Neural cell (in vitro differentiated cells): ENCODE data around the gene SCUBE1. TPM values are rescaled to one million over a fixed set of nuclear protein-coding genes. Genes with fewer than 3 reads are reported as not detected.

ENCODE experiments used
- H2AFZ ChIP-seq: fragments of 200-600, 300-800 bp; sonication (generic), shearing (Covaris generic); 2 replicates; pipeline ENCODE4 v1.6.0; 2014; ENCODE audit warnings: low read depth, mild to moderate bottlenecking, antibody characterized with exemption, low read length, moderate library complexity
- H3F3A ChIP-seq: fragments of 200-600 bp; shearing (Covaris generic); 2 replicates; pipeline ENCODE4 v1.6.1; 2016; ENCODE audit warnings: mild to moderate bottlenecking, moderate library complexity, mixed read lengths, antibody characterized with exemption, low read length; ENCODE audit not compliant: insufficient read depth, poor library complexity, severe bottlenecking
- H3K27ac ChIP-seq: fragments of 200-600, 300-800 bp; sonication (generic), shearing (Covaris generic); 2 replicates; pipeline ENCODE4 v1.5.1; 2014; ENCODE audit warnings: mild to moderate bottlenecking, low read length, moderate library complexity
- H3K27me3 ChIP-seq: fragments of 300-800, 200-600 bp; sonication (generic), shearing (Covaris generic); 2 replicates; pipeline ENCODE4 v1.6.0; 2014; ENCODE audit warnings: mild to moderate bottlenecking, low read depth, low read length, moderate library complexity; ENCODE audit not compliant: insufficient read depth
- H3K36me3 ChIP-seq: fragments of 300-800, 200-600 bp; sonication (generic), shearing (Covaris generic); 2 replicates; pipeline ENCODE4 v1.5.1; 2014; ENCODE audit warnings: mild to moderate bottlenecking, antibody characterized with exemption, low read length, moderate library complexity; ENCODE audit not compliant: insufficient read depth
- H3K4me2 ChIP-seq: fragments of 300-800, 200-600 bp; sonication (generic), shearing (Covaris generic); 2 replicates; pipeline ENCODE4 v1.6.0; 2014; ENCODE audit warnings: mild to moderate bottlenecking, low read length
- H3K4me3 ChIP-seq: fragments of 300-800, 200-600 bp; sonication (generic), shearing (Covaris generic); 2 replicates; pipeline ENCODE4 v1.5.1; 2014; ENCODE audit warnings: mild to moderate bottlenecking, low read length, moderate library complexity
- H3K79me2 ChIP-seq: fragments of 200-600 bp; shearing (Covaris generic); replicated peaks from 2 replicates; pipeline ENCODE4 v1.6.0; 2014; ENCODE audit warnings: mild to moderate bottlenecking, low read length, moderate library complexity; ENCODE audit not compliant: insufficient read depth
- H3K9ac ChIP-seq: fragments of 300-800, 200-600 bp; sonication (generic), shearing (Covaris generic); 2 replicates; pipeline ENCODE4 v1.6.1; 2016; ENCODE audit warnings: mild to moderate bottlenecking, low read length, mixed read lengths
- H3K9me2 ChIP-seq: fragments of 200-600 bp; shearing (Covaris generic); 2 replicates; pipeline ENCODE4 v1.6.1; 2016; ENCODE audit warnings: mild to moderate bottlenecking, low read length, mixed read lengths; ENCODE audit not compliant: insufficient read depth
- H3K9me3 ChIP-seq: fragments of 200-600, 300-800 bp; sonication (generic), shearing (Covaris generic); 2 replicates; pipeline ENCODE4 v1.6.1; 2016; ENCODE audit warnings: mild to moderate bottlenecking, mixed run types, low read length, moderate library complexity, mixed read lengths
- H4K20me1 ChIP-seq: fragments of 200-600 bp; shearing (Covaris generic); 2 replicates; pipeline ENCODE4 v1.6.1; 2016; ENCODE audit warnings: mild to moderate bottlenecking, mixed run types; ENCODE audit not compliant: insufficient read depth
- CTCF ChIP-seq: fragments of 450-650 bp; IDR thresholded peaks from 2 replicates; pipeline ENCODE4 v1.5.1; 2014; ENCODE audit warnings: antibody characterized with exemption, mild to moderate bottlenecking, moderate library complexity; ENCODE audit not compliant: poor library complexity, severe bottlenecking
- EP300 ChIP-seq: fragments of 450-650 bp; conservative IDR thresholded peaks from 2 replicates; pipeline ENCODE4 v1.6.1; 2014; ENCODE audit warnings: antibody characterized with exemption, mild to moderate bottlenecking, moderate library complexity; ENCODE audit not compliant: poor library complexity, severe bottlenecking
- EZH2 ChIP-seq: fragments of 200-600, 300-800 bp; shearing (Covaris generic), sonication (generic); IDR thresholded peaks from 2 replicates; pipeline ENCODE4 v1.6.1; 2014; ENCODE audit warnings: antibody characterized with exemption, low read length, borderline replicate concordance, mild to moderate bottlenecking; ENCODE audit not compliant: insufficient read depth, poor library complexity, severe bottlenecking
- MXI1 ChIP-seq: fragments of 450-650 bp; conservative IDR thresholded peaks from 2 replicates; pipeline ENCODE4 v1.6.1; 2014; ENCODE audit warnings: antibody characterized with exemption, mild to moderate bottlenecking; ENCODE audit not compliant: poor library complexity, severe bottlenecking
- POLR2AphosphoS5 ChIP-seq: IDR thresholded peaks from 2 replicates; pipeline ENCODE4 v1.6.1; 2012
- RAD21 ChIP-seq: fragments of 450-650 bp; conservative IDR thresholded peaks from 2 replicates; pipeline ENCODE4 v1.6.1; 2014; ENCODE audit warnings: antibody characterized with exemption, mild to moderate bottlenecking, moderate library complexity
- SMC3 ChIP-seq: fragments of 450-650 bp; conservative IDR thresholded peaks from 2 replicates; pipeline ENCODE4 v1.6.1; 2014; ENCODE audit warnings: antibody characterized with exemption, mild to moderate bottlenecking, moderate library complexity; ENCODE audit not compliant: poor library complexity
- TAF1 ChIP-seq: IDR thresholded peaks from 2 replicates; pipeline ENCODE4 v1.6.1; 2012; ENCODE audit warnings: low read depth
- polyA plus RNA-seq: library from polyadenylated mRNA; depleted of rRNA; stranded (reverse); fragments of >200 nt; gene quantifications from 2 replicates; pipeline ENCODE4 v1.2.3, GENCODE V29; 2014
- TF ChIP-seq, protein P1 (sequence below): IDR thresholded peaks from 2 replicates; pipeline ENCODE4 v1.6.1; 2012; ENCODE audit warnings: borderline replicate concordance

Gene SCUBE1
- polyA plus RNA-seq, 1 donor from 2014 or later: 8.4 TPM

- Histone ChIP-seq H3K9me3 (no peaks in the 10 kb centered on the region), H2AFZ (no peak overlapping the region), H3K4me2 (no peak overlapping the region), H3K9ac (no peak overlapping the region), H3K27ac (no peak overlapping the region), H3K4me3 (no peak overlapping the region), H3K36me3 (no peaks in the 10 kb centered on the region), H3K79me2 (no peaks in the 10 kb centered on the region), H3F3A (no peaks in the 10 kb centered on the region), H3K27me3 (peaks cover 16% of the 10 kb centered on the region), H4K20me1 (no peaks in the 10 kb centered on the region), H3K9me2 (no peaks in the 10 kb centered on the region)
- TF ChIP-seq EP300 (no peak), EZH2 (no peak), RAD21 (no peak), POLR2AphosphoS5 (no peak), TAF1 (no peak), SMC3 (no peak), MXI1 (no peak), CTCF (no peak)
- TF ChIP-seq, protein P1, sequence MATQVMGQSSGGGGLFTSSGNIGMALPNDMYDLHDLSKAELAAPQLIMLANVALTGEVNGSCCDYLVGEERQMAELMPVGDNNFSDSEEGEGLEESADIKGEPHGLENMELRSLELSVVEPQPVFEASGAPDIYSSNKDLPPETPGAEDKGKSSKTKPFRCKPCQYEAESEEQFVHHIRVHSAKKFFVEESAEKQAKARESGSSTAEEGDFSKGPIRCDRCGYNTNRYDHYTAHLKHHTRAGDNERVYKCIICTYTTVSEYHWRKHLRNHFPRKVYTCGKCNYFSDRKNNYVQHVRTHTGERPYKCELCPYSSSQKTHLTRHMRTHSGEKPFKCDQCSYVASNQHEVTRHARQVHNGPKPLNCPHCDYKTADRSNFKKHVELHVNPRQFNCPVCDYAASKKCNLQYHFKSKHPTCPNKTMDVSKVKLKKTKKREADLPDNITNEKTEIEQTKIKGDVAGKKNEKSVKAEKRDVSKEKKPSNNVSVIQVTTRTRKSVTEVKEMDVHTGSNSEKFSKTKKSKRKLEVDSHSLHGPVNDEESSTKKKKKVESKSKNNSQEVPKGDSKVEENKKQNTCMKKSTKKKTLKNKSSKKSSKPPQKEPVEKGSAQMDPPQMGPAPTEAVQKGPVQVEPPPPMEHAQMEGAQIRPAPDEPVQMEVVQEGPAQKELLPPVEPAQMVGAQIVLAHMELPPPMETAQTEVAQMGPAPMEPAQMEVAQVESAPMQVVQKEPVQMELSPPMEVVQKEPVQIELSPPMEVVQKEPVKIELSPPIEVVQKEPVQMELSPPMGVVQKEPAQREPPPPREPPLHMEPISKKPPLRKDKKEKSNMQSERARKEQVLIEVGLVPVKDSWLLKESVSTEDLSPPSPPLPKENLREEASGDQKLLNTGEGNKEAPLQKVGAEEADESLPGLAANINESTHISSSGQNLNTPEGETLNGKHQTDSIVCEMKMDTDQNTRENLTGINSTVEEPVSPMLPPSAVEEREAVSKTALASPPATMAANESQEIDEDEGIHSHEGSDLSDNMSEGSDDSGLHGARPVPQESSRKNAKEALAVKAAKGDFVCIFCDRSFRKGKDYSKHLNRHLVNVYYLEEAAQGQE: no peak
Observed at GRCh38 chr22:43152003-43152356, 191.2 kb downstream of the SCUBE1 start.

DNA sequence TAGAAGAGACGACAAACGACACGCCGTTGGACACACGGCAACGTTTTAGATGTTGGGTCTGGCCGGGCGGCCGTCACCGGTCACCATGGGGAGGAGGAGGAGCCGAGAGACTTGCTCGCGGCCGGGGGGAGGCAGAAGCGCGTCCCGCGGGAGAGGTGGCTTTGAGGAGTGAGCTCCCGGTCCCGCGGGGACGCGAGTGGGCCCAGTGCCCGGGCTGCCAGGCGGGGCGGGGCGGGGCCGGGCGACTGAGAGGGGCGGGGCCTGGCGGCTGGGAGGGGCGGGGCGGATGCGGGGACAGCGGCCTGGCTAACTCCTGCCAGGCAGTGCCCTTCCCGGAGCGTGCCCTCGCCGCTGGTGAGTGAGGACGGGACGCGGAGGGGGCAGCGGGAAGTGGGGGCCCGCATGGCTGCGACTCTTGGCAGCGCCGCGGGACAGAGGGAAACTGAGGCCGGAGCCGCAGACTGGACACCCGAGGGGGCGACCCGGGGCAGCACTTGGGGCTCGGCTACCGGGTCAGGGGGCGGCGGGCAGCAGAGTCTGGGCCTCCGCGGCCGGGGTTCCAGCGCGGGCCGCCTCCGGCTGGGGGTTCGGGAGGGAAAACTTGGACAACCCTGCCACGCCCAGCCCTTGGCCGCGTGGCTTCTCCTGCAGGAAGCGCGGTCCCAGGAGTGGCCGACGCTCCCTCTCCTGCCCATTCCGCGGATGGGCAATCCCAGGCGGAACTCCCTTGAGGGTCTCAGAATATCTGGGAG lies 191.7 kb downstream of the SCUBE1 start, which contains the start of gene TSPO:
TSPO (plus strand) TSS at position 309 of the 752 bp plus-strand sequence. CDS start 7,680 bp downstream, outside the sequence.
- no peaks in the 10 kb centered on the region for H3K9me3 ChIP-seq
- no peak within 1 kb of the TSS for H3K9ac ChIP-seq
- H3K4me2 ChIP-seq: no peak within 1 kb of the TSS
- no peaks in the 10 kb centered on the region for H3K36me3 ChIP-seq
- TF ChIP-seq, protein P1: no peak
- TF ChIP-seq TAF1 (no peak), SMC3 (no peak), EZH2 (no peak), RAD21 (no peak), POLR2AphosphoS5 (no peak), MXI1 (no peak), CTCF (no peak), EP300 (no peak)
- H3K27me3 ChIP-seq: peaks cover 16% of the 10 kb centered on the region
- H3K79me2 ChIP-seq: no peaks in the 10 kb centered on the region
- no peaks in the 10 kb centered on the region for H3F3A ChIP-seq
- no peaks in the 10 kb centered on the region for H4K20me1 ChIP-seq
- H3K27ac ChIP-seq: no peak within 1 kb of the TSS
- H2AFZ ChIP-seq: no peak within 1 kb of the TSS
- H3K4me3 ChIP-seq: no peak within 1 kb of the TSS
- no peaks in the 10 kb centered on the region for H3K9me2 ChIP-seq
